GM11168 (cell line): ENCODE data around the gene CGNL1.

ENCODE experiments used
- in situ Hi-C: fragments of 300-500 bp; cut with MboI; formaldehyde crosslinking; loops from one replicate; pipeline ENCODE4 v1.12.0; 2022; ENCODE audit warnings: low sequenced_read_pairs; ENCODE audit not compliant: unreplicated experiment

CGNL1 gene

DNA sequence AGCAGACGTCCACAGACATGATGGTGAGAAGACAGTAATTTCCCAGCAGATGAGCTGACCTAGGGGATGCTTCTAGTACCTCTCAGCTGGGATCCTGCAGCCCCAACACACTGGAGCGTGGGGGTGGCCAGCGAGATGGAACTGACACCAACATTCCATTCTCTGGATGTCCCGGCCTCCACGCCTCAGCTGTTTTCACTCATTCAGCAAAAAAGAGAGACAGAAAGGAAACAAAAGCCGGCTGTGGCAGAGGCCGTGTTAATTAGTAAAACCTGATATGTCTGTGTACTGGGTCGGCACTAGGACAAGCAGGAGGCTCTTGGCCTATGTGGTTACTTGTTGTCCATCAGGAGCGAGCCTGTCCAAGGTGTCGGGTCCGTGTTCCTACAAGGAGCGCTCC lies 132.8 kb downstream of the CGNL1 start:
- in situ Hi-C loops = no loop called here

DNA sequence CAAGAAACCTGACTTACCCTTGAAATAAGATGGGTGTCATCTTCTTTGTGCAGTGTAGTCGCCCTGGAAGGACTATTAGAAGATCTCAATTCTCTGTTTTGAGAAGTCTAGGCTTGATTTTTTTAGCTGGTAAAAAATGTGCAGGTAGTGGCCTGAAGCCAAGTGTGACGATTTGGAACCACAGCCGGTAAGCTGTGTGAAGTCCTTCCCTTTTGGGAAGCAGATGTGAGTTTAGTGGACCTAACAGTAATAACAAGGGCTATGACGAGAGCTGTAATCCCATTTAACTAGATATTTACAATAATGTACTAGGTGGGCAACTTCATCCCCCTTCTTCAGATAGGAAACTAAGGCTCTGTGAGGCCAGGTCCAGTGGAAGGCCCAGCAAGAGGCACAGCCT lies 133.7 kb downstream of the CGNL1 start:
- in situ Hi-C loops = no loop called here

DNA sequence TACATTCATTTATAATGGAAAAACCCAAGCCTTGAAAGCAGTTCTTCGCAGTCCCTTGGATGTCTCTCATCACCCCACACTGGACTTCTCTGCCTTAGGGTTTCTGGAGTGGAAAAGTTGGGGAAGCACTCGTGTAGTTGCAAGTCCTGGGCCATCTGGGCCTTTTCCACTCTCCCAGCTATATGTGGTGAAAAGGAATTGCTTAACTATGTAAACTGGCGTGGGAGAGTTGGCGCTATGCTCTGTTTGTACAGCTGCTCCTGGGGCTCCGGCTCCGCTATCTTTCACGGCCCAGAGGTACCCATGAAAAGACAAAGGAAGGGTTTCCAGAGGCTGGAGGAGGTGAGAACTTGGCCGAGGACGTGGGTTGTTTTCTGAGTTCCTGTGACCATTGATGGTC lies 134.3 kb downstream of the CGNL1 start:
- in situ Hi-C loops = no loop called here

DNA sequence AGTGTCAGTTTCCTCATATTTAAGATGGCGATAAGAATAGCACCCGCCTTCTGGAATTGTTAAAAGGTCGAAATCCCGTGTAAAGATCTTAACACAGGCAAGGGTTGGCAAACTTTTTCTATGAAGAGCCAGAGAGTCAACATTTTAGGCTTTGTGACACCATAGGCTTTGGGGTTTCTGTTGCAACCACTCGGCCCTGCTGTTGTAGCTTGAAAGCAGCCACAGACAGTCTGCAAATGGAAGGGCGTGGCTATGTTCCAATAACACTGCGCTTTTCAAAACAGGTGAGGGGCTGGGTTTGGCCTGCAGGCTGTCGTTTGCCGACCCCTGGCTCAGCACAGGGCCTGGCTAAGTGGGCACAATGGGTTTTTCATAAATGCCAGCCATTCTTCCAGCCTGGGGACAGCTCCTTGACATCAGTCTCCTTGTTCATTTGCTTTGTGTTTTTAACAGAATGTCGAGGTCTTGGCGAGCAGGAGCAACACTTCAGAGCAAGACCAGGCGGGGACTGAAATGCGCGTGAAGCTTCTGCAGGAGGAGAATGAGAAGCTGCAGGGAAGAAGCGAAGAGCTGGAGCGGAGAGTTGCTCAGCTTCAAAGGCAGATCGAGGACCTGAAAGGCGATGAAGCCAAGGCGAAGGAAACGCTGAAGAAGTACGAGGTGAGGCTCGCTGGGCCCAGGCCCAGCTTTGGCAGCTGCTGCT lies 140.2 kb downstream of the CGNL1 start:
- in situ Hi-C loops = no loop called here

DNA sequence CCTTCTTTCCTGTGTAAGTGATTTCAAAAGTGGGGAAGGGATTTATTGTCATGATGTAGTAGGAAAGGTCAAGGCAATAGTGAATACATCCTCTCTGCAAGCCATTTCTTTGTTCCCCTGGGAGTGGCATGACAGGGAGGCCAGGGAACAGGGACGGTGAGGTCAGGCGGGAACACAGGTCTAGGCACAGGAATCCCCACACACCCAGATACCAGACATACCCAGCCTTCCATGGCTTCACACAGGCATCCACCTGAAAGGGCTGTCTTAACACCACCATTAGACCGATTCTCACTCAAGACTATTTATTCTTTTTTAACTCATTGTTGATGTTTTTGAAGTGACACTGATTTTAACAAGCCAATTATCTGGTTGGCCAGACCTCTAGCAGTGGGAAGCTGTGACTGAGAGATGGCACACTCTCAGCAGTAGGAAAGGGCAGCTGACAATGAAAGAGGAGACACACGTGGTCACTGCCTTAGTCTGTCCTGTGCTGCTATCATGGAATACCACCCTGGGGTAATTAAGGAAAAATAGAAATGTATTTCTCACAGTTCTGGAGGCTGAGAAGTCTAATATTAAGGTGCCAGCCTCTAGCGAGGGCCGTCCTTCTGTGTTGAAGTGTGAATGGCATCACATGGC lies 140.8 kb downstream of the CGNL1 start:
- in situ Hi-C loops = no loop called here

DNA sequence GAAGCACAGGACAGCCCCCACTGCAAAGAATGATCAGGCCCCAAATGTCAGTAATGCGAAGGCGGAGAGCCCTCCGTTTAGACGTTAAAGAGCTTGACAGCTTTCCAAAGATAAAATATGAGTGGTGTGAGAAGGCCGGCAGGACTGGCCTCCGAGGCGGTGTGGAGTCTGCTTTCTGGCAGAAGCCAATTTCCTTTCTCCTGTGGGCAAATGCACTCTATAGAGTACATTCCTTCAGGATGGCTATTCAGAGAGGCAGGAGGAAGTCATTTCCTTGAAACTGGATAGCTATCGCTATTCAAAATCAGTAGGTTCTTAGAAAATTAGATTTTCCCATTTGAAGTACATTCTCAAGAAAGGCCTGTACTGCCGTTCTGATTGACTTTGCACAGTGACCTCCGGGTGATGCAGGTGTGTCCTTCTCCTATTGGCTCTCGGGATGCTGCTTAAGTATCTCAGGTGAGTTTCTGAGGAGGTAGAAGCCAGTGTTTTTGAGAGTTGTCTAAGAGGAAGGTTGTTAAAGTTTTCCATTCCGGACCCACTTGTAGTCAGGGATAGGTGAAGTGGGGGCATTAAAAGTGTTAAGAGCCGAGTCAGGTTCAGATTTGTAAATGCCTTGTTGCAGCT lies 142.6 kb downstream of the CGNL1 start:
- in situ Hi-C loops = no loop called here

DNA sequence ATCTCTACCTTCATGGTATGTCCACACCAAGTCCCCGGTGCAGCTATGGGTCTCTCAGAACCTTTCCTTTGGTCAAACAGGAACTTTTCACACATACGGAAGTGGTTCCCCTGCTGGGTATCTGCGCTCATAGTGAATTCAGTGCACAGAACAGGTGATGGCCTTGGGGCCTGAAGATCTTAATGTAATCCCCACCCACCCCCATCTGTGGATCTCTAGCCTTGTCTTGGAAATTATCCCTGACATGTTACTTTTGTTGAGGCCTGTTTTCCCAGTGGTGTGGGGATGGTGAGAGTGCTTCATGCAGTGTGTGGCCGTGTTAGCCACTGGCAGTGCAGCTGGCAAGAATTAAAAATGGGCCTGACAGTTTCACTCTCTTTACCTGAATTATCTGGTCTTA lies 143.5 kb downstream of the CGNL1 start:
- in situ Hi-C loops = no loop called here

DNA sequence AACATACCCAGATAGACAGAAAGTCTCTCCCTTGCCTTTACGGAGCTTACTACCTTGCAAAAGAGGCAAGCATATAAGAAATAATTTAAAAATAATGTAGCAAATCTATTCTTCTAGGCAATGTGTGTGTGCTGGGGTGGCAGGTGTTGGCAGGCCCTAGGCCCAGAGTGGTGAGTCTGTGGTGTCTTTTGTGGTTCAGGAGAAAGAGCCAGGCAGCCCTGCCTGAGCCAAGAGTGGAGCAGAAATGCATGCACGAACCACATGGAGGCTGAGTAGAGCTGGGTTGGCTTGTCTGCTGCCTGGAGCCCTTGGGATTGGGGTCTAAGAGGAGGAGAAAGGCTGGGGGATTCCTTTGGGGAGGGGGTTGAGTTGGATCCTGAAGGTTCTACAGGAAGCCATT lies 145.2 kb downstream of the CGNL1 start:
- in situ Hi-C loops = no loop called here

DNA sequence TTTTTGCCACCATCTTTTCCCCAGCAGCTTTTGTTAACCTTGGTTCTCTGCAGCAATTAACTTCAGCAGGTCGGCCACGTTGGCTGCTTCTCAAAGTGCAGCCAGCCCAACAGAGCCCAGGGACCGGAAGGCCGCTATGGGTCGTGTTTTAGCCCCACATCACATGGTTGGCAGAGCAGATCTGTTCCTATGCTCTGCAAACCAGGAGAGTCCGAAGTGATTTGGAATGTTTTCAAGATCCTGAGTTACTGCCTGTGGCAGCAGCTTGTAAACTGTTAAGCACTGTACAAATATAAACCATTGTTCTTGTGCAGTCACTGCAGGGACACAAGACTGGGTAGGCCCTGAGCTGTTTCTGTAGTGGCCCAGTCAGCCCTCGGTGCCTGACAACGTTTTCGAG lies 145.8 kb downstream of the CGNL1 start:
- in situ Hi-C loops = no loop called here

DNA sequence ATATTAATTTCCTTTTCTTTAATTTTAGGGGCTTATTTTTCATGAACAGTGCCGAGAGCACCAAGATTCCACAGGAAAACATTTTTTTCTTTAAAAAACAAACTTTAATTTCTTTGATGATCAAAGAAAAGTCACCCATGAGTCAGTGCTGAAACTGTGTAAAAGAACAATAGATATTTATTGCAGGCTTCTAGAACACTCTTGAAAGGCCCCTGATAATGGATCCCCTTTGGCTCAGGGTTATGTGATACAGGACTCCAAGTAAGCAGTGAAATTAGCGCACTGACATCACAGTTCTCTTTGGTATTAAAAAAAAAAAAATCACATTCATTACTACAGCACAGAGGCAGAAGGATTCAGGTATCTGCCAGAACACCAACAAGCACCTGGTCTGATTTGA lies 149.3 kb downstream of the CGNL1 start:
- in situ Hi-C loops = no loop called here

DNA sequence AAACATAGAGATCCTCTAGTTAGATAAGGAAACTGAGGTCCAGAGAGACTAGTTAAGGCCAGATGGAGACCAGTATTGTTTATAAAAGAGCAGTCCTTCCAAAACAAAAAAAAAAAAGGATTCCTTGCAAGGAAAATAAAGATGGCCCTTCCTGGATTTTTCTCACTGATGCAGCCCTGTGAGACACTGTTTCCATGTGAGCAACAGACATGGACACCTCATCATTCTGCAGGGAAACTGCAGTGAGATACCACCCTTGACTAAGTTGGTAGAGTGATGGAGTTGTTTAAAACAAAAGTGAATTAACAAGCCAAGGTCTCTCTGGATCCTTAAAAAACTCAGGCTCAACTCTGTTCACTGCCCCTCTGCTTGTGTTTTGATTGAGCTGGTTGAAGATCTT lies 149.8 kb downstream of the CGNL1 start:
- in situ Hi-C loops = no loop called here

DNA sequence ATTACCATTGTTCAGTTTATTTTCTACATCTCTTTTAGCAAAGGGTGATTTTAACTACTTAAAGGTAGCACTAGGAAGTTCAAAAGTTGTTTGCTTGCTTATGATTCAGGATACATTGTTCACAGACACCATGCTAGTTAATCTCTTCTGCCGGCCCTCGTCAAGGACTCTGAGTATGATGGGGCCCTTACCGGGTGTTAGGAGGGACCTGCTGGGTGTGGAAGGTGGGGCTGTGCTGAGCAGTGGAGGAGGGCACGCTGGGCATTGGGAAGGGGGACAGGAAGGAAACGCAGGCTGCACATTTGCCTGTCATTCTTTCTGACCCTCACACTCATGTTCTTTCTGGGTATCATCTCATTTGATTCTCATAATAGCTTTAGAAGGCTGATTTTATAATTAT lies 150.3 kb downstream of the CGNL1 start:
- in situ Hi-C loops = no loop called here

DNA sequence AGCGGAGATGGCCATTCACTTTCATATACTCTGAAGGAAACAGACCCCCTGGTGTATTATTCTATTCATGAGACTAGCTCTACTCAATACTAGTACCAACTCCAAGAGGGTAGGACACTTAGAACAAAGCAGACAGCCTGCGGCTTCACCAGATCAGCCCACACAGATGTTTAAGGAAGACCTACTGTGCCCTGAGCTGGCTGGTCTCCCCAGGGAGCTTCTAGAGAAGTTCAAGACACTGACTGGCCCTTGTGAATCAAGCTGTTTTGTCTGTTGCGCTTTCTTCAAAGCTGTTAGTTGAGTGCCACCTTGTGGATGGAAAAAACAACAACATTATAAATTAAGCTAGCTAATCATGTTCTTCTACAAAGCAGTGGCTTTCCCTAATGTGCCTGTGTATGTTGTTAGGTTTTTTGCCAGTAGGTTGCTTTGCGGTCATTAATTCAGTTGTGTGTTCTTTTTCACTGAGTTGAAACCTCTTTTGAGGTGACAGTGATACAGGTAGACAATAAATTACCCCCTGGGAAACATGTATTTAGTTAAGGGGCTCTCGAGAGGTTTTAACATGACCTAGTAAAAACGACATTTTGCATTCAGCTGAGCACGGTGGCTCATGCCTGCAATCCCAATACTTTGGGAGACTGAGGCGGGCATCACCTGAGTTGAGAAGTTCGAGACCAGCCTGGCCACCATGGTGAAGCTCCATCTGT lies 151.2 kb downstream of the CGNL1 start:
- in situ Hi-C loops = no loop called here

DNA sequence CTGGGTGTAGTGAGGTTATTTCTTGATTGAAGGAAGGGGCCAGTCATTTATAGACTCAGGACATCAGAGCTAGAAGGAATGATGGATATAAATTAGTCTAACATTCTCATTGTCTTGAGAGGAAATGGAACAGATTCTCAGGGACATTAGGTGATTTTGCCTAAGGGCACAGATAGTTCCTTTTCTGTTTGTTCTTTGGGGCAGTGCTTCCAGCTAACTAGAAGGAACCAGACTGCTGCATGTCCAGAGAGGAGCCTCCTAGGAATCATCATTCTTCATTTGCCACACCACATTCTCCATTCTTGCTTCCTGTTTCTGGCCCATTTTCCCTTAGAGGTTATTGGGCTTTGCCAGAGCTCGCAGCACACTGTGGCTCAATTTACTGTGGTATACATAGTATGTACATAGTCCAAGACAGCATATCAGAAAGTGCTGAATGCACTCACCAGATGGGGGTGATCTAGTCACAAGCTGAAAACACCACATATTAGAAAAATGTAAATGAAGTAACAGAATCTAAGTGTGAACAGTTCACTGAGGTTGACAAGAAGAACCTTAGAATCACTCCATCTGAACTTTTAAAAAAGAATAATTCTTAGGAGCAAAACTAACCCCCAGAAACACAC lies 152.7 kb downstream of the CGNL1 start:
- in situ Hi-C loops = no loop called here

DNA sequence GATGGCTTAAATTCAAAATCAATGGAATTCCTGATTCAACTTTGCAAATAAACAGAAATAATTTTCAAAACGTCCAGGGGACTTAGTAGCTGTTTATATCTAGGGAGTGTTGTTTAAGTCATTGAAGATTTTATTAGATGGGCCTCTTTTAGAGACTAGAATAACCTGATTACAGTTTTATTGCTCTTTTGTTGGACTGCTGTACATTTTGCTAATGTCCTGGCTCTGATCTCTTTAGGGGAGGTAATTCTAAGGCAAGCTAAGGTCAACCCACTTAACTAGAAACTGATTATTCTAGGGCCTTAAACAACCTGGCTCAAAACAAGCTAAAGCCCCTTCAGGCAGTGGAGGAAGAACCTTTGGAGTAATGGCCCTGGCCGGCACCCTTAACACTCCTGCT lies 153.4 kb downstream of the CGNL1 start:
- in situ Hi-C loops = loop anchor here (5.0 kb wide), 1 partner anchor 187 kb away; no protein-coding TSS in a partner anchor

DNA sequence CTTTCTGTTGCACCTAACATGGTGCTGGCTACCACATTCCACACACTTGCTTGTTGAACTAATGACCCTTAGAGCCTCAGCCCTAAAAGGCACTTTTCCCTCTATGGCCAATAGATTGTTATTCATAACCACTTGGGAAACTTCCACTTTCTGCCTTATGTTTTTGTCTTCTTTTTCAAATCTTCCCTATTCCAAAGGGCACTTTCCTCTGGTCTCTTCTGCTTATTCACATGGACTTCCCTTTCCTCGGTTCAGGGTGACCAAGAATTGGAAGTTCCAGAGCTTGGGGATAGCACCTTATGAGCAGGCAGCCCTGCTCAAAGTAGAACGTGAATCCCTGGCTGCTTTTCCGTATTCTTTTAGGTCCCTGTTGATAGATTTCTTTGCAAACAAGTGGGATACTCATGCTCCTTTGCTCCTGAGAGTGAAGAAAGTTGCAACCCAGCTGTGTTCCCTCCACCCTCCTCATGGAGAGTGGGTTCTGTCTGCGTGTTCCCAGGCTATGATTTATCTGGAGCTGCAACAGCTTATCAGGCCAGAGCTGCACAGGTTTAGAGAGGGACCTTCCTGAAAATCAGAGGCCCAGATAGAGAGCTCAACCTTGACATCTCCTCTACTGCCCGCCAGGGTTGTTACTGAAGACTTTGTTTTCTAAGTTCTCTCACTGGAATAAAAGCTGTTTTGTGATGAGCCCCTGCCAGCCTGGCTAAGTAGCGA lies 156.6 kb downstream of the CGNL1 start:
- in situ Hi-C loops = loop anchor here (5.0 kb wide), 1 partner anchor 191 kb away; no protein-coding TSS in a partner anchor

DNA sequence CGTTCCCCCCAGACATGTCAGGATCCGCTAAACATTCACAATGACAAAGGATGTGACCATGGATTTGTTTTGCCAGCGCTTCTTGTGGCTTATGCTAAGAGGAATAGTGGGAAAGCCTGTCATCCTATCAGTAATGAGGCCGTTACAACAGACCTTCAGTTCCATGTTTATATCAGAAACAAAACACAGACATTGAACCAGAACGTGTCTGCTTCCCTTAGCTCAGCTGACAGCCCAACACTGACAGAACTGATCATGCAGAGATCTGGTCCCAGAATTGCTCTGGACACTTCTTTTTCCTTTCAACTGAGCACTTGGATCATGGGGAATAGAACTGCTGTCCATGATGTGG lies 157.1 kb downstream of the CGNL1 start:
- in situ Hi-C loops = loop anchor here (5.0 kb wide), 1 partner anchor 191 kb away; no protein-coding TSS in a partner anchor

DNA sequence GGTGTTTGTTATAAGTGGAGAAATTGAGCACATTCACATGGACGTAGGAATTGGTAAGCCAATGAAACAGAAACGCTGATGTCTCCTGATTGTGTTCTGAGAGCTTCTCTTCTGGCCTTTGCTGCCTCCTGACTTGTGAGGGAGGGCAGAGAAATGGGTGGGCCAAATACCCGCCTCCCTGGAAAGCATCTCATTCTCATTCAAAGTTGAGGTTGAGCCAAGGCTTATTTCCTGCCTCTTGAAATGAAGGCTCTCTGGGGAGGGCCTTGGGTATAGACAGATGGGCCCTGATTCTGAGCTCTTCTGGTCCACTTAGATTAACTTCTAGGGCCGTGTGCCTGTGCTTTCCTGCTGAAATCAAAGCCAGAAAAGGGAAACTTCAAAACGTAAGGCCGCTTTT lies 158.0 kb downstream of the CGNL1 start:
- in situ Hi-C loops = loop anchor here (5.0 kb wide), 1 partner anchor 192 kb away; no protein-coding TSS in a partner anchor

DNA sequence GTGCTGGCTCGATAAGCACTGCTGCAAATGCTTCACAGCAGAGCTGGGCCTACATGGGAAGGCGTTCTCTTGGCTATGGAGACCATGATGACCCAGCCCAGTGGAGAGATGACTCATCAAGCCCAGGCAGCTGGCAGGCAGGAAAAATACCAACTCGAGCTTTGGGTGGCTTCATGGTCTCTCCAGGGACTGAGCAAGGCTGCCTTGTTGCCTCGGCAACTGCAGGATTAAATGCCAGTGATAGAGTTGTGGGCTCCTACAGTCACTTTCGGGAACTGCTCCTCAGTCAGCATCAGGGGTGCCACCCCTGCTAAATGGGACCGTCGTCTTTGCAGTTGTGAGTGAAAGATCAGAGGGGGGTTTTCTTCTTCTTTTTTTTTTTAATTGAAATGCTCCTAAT lies 160.8 kb downstream of the CGNL1 start:
- in situ Hi-C loops = no loop called here
